ENCODE measurements around the gene PLEKHA4. TPM values are rescaled to one million over a fixed set of nuclear protein-coding genes. Genes with fewer than 3 reads are reported as not detected.
A peak's percentile ranks its signal among the peaks of the same experiment; 100 is the strongest.

PLEKHA4 gene
- total and polyA plus RNA-seq, 9 of the 15 experiments (the other 6 are each of a cell fraction or from before 2014, with no cell fraction given): 0.07 to 30.8 (median 11.4) TPM

DNA sequence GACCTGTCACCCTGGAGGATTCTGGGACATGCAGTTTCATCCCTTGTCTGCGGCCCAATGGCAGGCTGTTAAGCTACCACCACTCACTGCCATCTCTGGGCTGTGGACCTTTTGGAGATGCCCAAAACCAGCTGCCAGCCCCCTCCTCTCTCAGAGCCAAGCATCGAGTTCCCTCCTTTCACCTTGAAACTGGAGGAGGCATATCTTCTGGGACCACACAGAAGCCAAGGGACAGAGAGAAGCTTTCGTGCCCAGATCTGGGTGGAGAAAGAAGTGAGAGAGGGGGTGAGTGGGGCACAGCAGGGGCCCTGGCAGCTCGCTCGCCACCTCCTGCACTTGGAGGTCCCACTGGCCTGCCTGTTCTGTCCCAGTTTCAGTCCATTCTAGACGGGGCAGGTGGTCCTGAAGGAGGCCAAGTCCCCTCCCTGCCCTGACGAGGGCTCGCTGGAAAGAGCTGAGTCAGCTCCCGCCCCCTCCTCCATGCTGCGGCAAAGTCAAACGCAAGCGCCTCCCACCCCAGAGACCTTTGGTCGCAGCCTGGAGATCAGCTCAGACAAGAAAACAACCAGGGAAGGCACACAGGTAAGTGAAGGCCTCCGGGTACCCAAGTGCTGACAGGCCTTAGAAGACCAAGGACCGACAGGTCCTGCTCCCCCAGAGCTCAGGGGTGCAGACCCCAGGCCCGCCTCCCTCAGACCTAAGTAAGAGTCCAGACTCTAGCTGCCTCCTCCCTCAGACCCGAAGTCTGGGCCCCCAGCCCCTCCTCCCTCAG is 61.4 kb downstream of the PLEKHA4 start:
- peak overlapping the region; percentile 39 for H3K4me2 ChIP-seq (ENCODE audit: insufficient read depth, low read length)
- peak overlapping the region; percentile 72 for H3K27ac ChIP-seq (ENCODE audit: extremely low read depth, low read depth, low read length)
- peak overlapping the region; percentile 47 to 86; a peak in 3 of 4 replicates for H3K9ac ChIP-seq (ENCODE audit: insufficient read depth in 1 of 2, low read depth in 2 of 2, low read length in 2 of 2)
- peak; percentile 46 to 75 (median 60) for DNase-seq (ENCODE audit: extremely low read depth in 1 of 4, low spot score in 3 of 4)
- no peaks in the 10 kb centered on the region for H3K27me3 ChIP-seq (ENCODE audit: control insufficient read depth in 2 of 2, insufficient read depth in 2 of 2, low read length in 2 of 2)
- peaks cover 24 to 50% of the 10 kb centered on the region in 2 experiments for H3K4me1 ChIP-seq (replicated peaks in 1 of 2; ENCODE audit: control insufficient read depth in 2 of 2, insufficient read depth in 2 of 2, low read length in 2 of 2)
- ChIA-PET CTCF (ENCODE audit: low intra/inter-chr PET ratio) (no interaction called here), POLR2A (interaction anchor here (0.6 to 2.1 kb wide), 11 partner anchors 8 to 176 kb away, joined by 3 to 14 read pairs (median 4); partner anchors contain the start of genes FTL and IZUMO1)
- no peak overlapping the region for H2AFZ ChIP-seq (ENCODE audit: low read depth, low read length)
- WGBS (ENCODE audit: insufficient coverage, low coverage, missing lambda C conversion rate): 49% methylated on average over 16 of the region's 17 CpGs
- no TSS peak for BruUV-seq (replicated peaks)
- peaks cover 36% of the 10 kb centered on the region; the same call in 1 of the 3 replicates for H3K36me3 ChIP-seq (ENCODE audit: control insufficient read depth, insufficient read depth, low read length)
- no peak overlapping the region for H3K4me3 ChIP-seq
- intact Hi-C loops (cut with micrococcal nuclease) (no loop called here), in situ Hi-C loops (cut with MboI) (no loop called here)
- peak; percentile 70 for ATAC-seq
- H3K9me3 ChIP-seq (replicated peaks; ENCODE audit: control insufficient read depth, insufficient read depth, low read depth, low read length): no peaks in the 10 kb centered on the region
- peak; percentile 92 for FAIRE-seq
- peaks cover 53% of the 10 kb centered on the region for H3K79me2 ChIP-seq (ENCODE audit: control insufficient read depth, insufficient read depth, low read length)
- H4K20me1 ChIP-seq (replicated peaks; ENCODE audit: control insufficient read depth, insufficient read depth, low read length): 0 out of 2 replicates have a peak, but pooled peaks cover 3% of the 10 kb centered on the region
- H3K9me1 ChIP-seq (ENCODE audit: control insufficient read depth, insufficient read depth, low read length): peaks cover 3% of the 10 kb centered on the region
- TF ChIP-seq TBP (optimal IDR thresholded peaks at IDR 0.05; ENCODE audit: low read depth, low read length) (peak; percentile 7), GTF2E2 (tag; IDR thresholded peaks at IDR 0.05) (no peak), NFE2 (IDR thresholded peaks at IDR 0.05; ENCODE audit: low read depth) (peak; percentile 87), ZBTB2 (IDR thresholded peaks at IDR 0.05) (0 out of 2 replicates have a peak, but pooled peaks have one; percentile 47), ZBTB11 (CRISPR knock-in tag; IDR thresholded peaks at IDR 0.05) (0 out of 6 replicates have a peak, but pooled peaks of 1 of the 3 experiments have one; percentile 54), C11orf30 (IDR thresholded peaks at IDR 0.05; ENCODE audit: low read depth) (peak; percentile 99), ZBTB7A (IDR thresholded peaks at IDR 0.05; ENCODE audit: borderline replicate concordance, control insufficient read depth, low read depth, low read length) (peak; percentile 55; the same call in 1 of the 2 replicates), ZNF347 (CRISPR knock-in tag; IDR thresholded peaks at IDR 0.05; ENCODE audit: low read depth) (no peak), MAFK (IDR thresholded peaks at IDR 0.05; ENCODE audit: low read length) (peak; percentile 92), SP1 (CRISPR knock-in tag; IDR thresholded peaks at IDR 0.05) (0 out of 2 replicates have a peak, but pooled peaks have one; percentile 36)
- TF ChIP-seq, protein P1, sequence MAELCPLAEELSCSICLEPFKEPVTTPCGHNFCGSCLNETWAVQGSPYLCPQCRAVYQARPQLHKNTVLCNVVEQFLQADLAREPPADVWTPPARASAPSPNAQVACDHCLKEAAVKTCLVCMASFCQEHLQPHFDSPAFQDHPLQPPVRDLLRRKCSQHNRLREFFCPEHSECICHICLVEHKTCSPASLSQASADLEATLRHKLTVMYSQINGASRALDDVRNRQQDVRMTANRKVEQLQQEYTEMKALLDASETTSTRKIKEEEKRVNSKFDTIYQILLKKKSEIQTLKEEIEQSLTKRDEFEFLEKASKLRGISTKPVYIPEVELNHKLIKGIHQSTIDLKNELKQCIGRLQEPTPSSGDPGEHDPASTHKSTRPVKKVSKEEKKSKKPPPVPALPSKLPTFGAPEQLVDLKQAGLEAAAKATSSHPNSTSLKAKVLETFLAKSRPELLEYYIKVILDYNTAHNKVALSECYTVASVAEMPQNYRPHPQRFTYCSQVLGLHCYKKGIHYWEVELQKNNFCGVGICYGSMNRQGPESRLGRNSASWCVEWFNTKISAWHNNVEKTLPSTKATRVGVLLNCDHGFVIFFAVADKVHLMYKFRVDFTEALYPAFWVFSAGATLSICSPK (IDR thresholded peaks at IDR 0.05; ENCODE audit: borderline replicate concordance): no peak
- TF ChIP-seq, protein P2, sequence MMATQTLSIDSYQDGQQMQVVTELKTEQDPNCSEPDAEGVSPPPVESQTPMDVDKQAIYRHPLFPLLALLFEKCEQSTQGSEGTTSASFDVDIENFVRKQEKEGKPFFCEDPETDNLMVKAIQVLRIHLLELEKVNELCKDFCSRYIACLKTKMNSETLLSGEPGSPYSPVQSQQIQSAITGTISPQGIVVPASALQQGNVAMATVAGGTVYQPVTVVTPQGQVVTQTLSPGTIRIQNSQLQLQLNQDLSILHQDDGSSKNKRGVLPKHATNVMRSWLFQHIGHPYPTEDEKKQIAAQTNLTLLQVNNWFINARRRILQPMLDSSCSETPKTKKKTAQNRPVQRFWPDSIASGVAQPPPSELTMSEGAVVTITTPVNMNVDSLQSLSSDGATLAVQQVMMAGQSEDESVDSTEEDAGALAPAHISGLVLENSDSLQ (IDR thresholded peaks at IDR 0.05): peak; percentile 52
